GM12878 (cell line): ENCODE results near the gene ZNF655. TPM values are rescaled to one million over a fixed set of nuclear protein-coding genes. Genes with fewer than 3 reads are reported as not detected.

Source experiments
- ATAC-seq: fragments of 200-7000 bp; cut with Tn5 transposase; 3 replicates; pipeline ENCODE4 v1.9.1; 2020; ENCODE audit warnings: mild to moderate bottlenecking, moderate library complexity
- BruUV-seq: library from RNA; stranded (reverse); fragments of 400-500 nt; replicated peaks from 2 replicates; lab custom pipeline; 2021; lab: Mats Ljungman, UMichigan
- CTCF ChIA-PET: fragments of 300-600 bp; sonication (Branson Sonifier 250); formaldehyde crosslinking; extraction: SDS; loops from one replicate; lab custom pipeline; 2021; ENCODE audit warnings: inconsistent platforms; lab: Yijun Ruan, JAX
- POLR2A ChIA-PET: fragments of 350-600 bp; formaldehyde crosslinking; extraction: SDS; loops from one replicate; lab custom pipeline; 2021; ENCODE audit warnings: inconsistent platforms; lab: Charles Lee
- RAD21 ChIA-PET: fragments of 300-600 bp; sonication (Branson Sonifier 250); formaldehyde crosslinking; loops from one replicate; lab custom pipeline; 2023; ENCODE audit warnings: antibody characterized with exemption; ENCODE audit not compliant: unreplicated experiment; lab: Charles Lee
- SMC1A ChIA-PET: fragments of 300-600 bp; sonication (Branson Sonifier 250); formaldehyde crosslinking; loops from one replicate; lab custom pipeline; 2023; ENCODE audit not compliant: unreplicated experiment, uncharacterized antibody; lab: Charles Lee
- DNase-seq: peaks from one replicate; pipeline ENCODE4 v3.0.0-alpha.2; 2011; ENCODE audit warnings: low read depth, low spot score
- FAIRE-seq: peaks from 3 replicates; lab custom pipeline; 2011; peaks lifted over from hg19 to GRCh38; lab: Jason Lieb, UNC
- H2AFZ ChIP-seq: 2 replicates; pipeline ENCODE4 v1.6.0; 2011; ENCODE audit warnings: low read depth, low read length, control low read depth; ENCODE audit not compliant: control insufficient read depth
- H3K27ac ChIP-seq: 2 replicates; pipeline ENCODE4 v1.5.1; 2011; ENCODE audit warnings: control low read depth; ENCODE audit not compliant: control insufficient read depth, insufficient read depth
- H3K27me3 ChIP-seq, 2 experiments: replicated peaks in 1 of 2; 2 replicates each; pipeline versions ENCODE4 v1.6.0 to v1.6.1; 2011; ENCODE audit warnings: low read length in 1 of 2; ENCODE audit not compliant: control insufficient read depth in 2 of 2, insufficient read depth in 2 of 2
- H3K36me3 ChIP-seq, 2 experiments: 2 replicates each; pipeline ENCODE4 v1.5.1; 2011; ENCODE audit warnings: low read length in 1 of 2; ENCODE audit not compliant: control insufficient read depth in 2 of 2, insufficient read depth in 2 of 2
- H3K4me1 ChIP-seq: 2 replicates; pipeline ENCODE4 v1.6.1; 2011; ENCODE audit warnings: mild to moderate bottlenecking, low read length, moderate library complexity, mixed read lengths; ENCODE audit not compliant: control insufficient read depth, insufficient read depth
- H3K4me2 ChIP-seq: 2 replicates; pipeline ENCODE4 v1.6.0; 2011; ENCODE audit warnings: control low read depth; ENCODE audit not compliant: control insufficient read depth, insufficient read depth
- H3K4me3 ChIP-seq: fragments of 200-600 bp; sonication (generic); 2 replicates; pipeline ENCODE4 v1.5.1; 2016
- H3K79me2 ChIP-seq: 2 replicates; pipeline ENCODE4 v1.6.0; 2011; ENCODE audit warnings: low read length; ENCODE audit not compliant: control insufficient read depth, insufficient read depth
- H3K9ac ChIP-seq: 2 replicates; pipeline ENCODE4 v1.8.0; 2011; ENCODE audit warnings: low read length, control low read depth, mixed read lengths; ENCODE audit not compliant: control insufficient read depth, insufficient read depth
- H3K9me3 ChIP-seq: replicated peaks from 3 replicates; pipeline ENCODE4 v1.5.1; 2011; ENCODE audit warnings: mild to moderate bottlenecking, low read length; ENCODE audit not compliant: control insufficient read depth, insufficient read depth
- H4K20me1 ChIP-seq: 2 replicates; pipeline ENCODE4 v1.6.0; 2011; ENCODE audit not compliant: control insufficient read depth, insufficient read depth
- NFXL1 ChIP-seq: fragments of 450-650 bp; IDR thresholded peaks from 2 replicates; pipeline ENCODE4 v1.6.1; 2017; ENCODE audit warnings: antibody characterized with exemption, mild to moderate bottlenecking, borderline replicate concordance
- NR2C2 ChIP-seq: IDR thresholded peaks from 2 replicates; pipeline ENCODE4 v1.6.1; 2011; ENCODE audit warnings: borderline replicate concordance, low read depth; ENCODE audit not compliant: control insufficient read depth, insufficient read length
- WGBS: methylation state at CpG from one replicate; pipeline ENCODE4 v1.1.6; 2016; ENCODE audit warnings: low lambda C conversion rate; ENCODE audit not compliant: insufficient replicate concordance, insufficient coverage; ENCODE audit errors: missing lambda C conversion rate; 5-methylcytosine and 5-hydroxymethylcytosine counted together
- in situ Hi-C: fragments of 300-500 bp; cut with MboI; formaldehyde crosslinking; loops from 9 replicates; pipeline ENCODE4 v1.14.3; 2018; ENCODE audit warnings: mixed read lengths
- intact Hi-C: fragments of 100-400 bp; cut with micrococcal nuclease; formaldehyde crosslinking; loops from one replicate; pipeline ENCODE4 v1.14.2; 2022; ENCODE audit not compliant: unreplicated experiment
- polyA plus RNA-seq, 11 experiments: library from polyadenylated mRNA; depleted of rRNA in 4 of 11; unstranded in 6 of 11; stranded (reverse) in 5 of 11; fragments of >200 nt; fragmentation: Nextera tagmentation in 4 of 11; fragmentation: Illumina TruSeq in 1 of 11; extraction: Ambion mirVana in 4 of 11; extraction: Trizol in 1 of 11; gene quantifications; 1 replicate in 1 of 11; 2 replicates in 10 of 11; pipeline versions ENCODE4 v1.2.1 to v1.2.3, GENCODE V29; 2011 to 2016; ENCODE audit warnings: inconsistent platforms in 2 of 11, missing spikeins in 2 of 11, low read depth in 1 of 11
- total RNA-seq, 4 experiments: library from RNA; depleted of rRNA in 3 of 4; stranded (reverse); fragments of >200 nt in 3 of 4; fragmentation: Illumina TruSeq in 1 of 4; extraction: Trizol in 1 of 4; gene quantifications; 2 replicates each; pipeline versions ENCODE4 v1.2.1 to v1.2.3, GENCODE V29; 2013 to 2021
- TF ChIP-seq, protein P1 (sequence below): fragments of 450-650 bp; formaldehyde crosslinking; IDR thresholded peaks from 2 replicates; pipeline ENCODE4 v1.4.0; 2020; ENCODE audit warnings: mild to moderate bottlenecking, moderate library complexity
- TF ChIP-seq, protein P2 (sequence below): fragments of 450-650 bp; IDR thresholded peaks from 2 replicates; pipeline ENCODE4 v1.6.1; 2017; ENCODE audit warnings: antibody characterized with exemption, mild to moderate bottlenecking, moderate library complexity

Gene ZNF655
- total and polyA plus RNA-seq, 10 of the 15 experiments (the other 5 are each of a cell fraction or from before 2014, with no cell fraction given) = 14.5 to 107 (median 52.8) TPM

DNA sequence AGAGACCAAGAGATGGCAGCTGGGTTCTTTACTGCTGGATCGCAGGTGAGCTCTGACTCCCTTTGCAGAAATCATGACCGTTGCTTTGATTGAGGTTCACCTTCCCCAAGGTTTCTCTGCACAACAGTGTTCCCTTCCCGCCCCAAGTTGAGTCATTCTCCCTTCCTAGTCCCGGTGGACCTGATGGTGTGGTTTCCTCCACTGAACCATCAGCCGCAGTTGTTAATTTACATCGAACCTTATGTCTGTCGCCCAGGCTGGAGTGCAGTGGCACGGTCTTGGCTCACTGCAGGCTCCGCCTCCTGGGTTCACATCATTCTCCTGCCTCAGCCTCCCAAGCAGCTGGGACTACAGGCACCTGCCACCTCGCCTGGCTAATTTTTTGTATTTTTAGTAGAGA is 64.2 kb downstream of the ZNF655 start:
- H3K4me1 ChIP-seq = no peaks in the 10 kb centered on the region
- H3K36me3 ChIP-seq = peaks cover 26 to 51% of the 10 kb centered on the region in 2 experiments
- H3K9me3 ChIP-seq = no peaks in the 10 kb centered on the region
- in situ Hi-C loops = no loop called here
- RAD21 ChIA-PET = no interaction called here
- SMC1A ChIA-PET = no interaction called here
- FAIRE-seq (no peak), DNase-seq (no peak)
- CTCF ChIA-PET = no interaction called here
- H3K79me2 ChIP-seq = peaks cover 5% of the 10 kb centered on the region
- no peak overlapping the region for H2AFZ ChIP-seq
- TF ChIP-seq, protein P1, sequence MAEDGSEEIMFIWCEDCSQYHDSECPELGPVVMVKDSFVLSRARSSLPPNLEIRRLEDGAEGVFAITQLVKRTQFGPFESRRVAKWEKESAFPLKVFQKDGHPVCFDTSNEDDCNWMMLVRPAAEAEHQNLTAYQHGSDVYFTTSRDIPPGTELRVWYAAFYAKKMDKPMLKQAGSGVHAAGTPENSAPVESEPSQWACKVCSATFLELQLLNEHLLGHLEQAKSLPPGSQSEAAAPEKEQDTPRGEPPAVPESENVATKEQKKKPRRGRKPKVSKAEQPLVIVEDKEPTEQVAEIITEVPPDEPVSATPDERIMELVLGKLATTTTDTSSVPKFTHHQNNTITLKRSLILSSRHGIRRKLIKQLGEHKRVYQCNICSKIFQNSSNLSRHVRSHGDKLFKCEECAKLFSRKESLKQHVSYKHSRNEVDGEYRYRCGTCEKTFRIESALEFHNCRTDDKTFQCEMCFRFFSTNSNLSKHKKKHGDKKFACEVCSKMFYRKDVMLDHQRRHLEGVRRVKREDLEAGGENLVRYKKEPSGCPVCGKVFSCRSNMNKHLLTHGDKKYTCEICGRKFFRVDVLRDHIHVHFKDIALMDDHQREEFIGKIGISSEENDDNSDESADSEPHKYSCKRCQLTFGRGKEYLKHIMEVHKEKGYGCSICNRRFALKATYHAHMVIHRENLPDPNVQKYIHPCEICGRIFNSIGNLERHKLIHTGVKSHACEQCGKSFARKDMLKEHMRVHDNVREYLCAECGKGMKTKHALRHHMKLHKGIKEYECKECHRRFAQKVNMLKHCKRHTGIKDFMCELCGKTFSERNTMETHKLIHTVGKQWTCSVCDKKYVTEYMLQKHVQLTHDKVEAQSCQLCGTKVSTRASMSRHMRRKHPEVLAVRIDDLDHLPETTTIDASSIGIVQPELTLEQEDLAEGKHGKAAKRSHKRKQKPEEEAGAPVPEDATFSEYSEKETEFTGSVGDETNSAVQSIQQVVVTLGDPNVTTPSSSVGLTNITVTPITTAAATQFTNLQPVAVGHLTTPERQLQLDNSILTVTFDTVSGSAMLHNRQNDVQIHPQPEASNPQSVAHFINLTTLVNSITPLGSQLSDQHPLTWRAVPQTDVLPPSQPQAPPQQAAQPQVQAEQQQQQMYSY (CRISPR knock-in tag) = no peak
- TF ChIP-seq, protein P2, sequence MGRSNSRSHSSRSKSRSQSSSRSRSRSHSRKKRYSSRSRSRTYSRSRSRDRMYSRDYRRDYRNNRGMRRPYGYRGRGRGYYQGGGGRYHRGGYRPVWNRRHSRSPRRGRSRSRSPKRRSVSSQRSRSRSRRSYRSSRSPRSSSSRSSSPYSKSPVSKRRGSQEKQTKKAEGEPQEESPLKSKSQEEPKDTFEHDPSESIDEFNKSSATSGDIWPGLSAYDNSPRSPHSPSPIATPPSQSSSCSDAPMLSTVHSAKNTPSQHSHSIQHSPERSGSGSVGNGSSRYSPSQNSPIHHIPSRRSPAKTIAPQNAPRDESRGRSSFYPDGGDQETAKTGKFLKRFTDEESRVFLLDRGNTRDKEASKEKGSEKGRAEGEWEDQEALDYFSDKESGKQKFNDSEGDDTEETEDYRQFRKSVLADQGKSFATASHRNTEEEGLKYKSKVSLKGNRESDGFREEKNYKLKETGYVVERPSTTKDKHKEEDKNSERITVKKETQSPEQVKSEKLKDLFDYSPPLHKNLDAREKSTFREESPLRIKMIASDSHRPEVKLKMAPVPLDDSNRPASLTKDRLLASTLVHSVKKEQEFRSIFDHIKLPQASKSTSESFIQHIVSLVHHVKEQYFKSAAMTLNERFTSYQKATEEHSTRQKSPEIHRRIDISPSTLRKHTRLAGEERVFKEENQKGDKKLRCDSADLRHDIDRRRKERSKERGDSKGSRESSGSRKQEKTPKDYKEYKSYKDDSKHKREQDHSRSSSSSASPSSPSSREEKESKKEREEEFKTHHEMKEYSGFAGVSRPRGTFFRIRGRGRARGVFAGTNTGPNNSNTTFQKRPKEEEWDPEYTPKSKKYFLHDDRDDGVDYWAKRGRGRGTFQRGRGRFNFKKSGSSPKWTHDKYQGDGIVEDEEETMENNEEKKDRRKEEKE = no peak
- TF ChIP-seq NR2C2 (no peak), NFXL1 (no peak)
- TF ChIP-seq, all 136 proteins: peak for 0
- intact Hi-C loops = no loop called here
- H4K20me1 ChIP-seq = no peaks in the 10 kb centered on the region
- no peak for ATAC-seq
- H3K4me2 ChIP-seq = no peak overlapping the region
- WGBS = 95% methylated on average over 10 of the region's 10 CpGs
- POLR2A ChIA-PET = no interaction called here
- H3K9ac ChIP-seq = no peak overlapping the region
- H3K27ac ChIP-seq = no peak overlapping the region
- H3K4me3 ChIP-seq = no peak overlapping the region
- H3K27me3 ChIP-seq = no peaks in the 10 kb centered on the region
- BruUV-seq = no TSS peak
